Measurements from ENCODE around the gene NEK1. TPM values are rescaled to one million over a fixed set of nuclear protein-coding genes. Genes with fewer than 3 reads are reported as not detected.
"Not testable (repeated sequence)": the region's sequence is repeated elsewhere in the genome, so short reads cannot be mapped to it uniquely, and the experiment has no call there.

Gene NEK1
- total RNA-seq, 4 donors from 2014 or later, result 18.8 to 33.8 (median 25.0) TPM

DNA sequence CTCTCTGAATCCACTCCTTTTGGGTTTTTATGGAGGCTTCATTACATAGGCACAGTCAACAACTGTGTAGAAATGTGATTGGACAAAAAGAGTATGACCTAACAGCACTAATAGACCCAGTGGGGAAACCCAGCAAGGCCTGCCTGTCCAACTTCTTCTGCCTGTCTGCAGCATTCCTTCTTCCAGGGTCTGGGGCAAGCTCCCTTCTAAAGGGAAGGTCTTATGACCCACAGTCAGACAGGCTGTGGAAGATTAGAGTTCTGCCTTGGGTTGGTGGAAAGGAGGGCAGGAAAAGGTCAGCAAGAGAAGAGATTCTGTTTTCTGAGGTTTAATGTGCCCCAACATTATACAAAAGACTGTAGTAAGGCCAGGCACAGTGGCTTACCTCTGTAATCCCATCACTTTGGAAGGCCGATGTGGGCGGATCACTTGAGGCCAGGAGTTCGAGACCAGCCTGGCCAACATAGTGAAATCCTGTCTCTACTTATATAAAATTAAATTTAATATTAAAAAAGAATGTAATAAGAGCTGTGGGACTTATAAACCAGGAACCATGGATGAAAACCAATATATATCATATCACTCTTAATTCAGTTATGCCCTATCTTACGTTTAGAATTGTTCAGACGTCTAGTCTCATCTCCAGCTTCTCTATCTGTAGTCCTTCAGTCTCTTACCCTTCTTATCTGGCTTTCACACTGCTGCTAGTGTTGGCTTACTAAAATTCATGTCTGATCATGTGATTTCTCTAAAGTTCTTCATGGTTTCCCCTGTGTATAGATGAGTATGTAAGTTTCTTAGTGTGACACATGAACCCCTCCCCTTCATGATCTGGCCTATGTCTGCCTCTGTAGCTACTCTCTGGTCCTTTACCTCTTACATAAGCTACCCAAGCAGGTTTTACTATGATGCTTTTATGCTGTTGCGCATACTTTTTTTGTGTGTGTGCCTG, 14.2 kb upstream of the NEK1 start:
- Histone ChIP-seq H3K27me3 (no peaks in the 10 kb centered on the region), H3K27ac (no peak overlapping the region), H3K36me3 (no peaks in the 10 kb centered on the region), H3K9me3 (no peaks in the 10 kb centered on the region), H3K4me3 (no peak overlapping the region), H3K4me1 (peaks cover 0 to 3% of the 10 kb centered on the region in 2 donors)
- intact Hi-C loops (cut with DNase I; ENCODE audit: low total_unique reads), result no loop called here
- TF ChIP-seq, protein P1, sequence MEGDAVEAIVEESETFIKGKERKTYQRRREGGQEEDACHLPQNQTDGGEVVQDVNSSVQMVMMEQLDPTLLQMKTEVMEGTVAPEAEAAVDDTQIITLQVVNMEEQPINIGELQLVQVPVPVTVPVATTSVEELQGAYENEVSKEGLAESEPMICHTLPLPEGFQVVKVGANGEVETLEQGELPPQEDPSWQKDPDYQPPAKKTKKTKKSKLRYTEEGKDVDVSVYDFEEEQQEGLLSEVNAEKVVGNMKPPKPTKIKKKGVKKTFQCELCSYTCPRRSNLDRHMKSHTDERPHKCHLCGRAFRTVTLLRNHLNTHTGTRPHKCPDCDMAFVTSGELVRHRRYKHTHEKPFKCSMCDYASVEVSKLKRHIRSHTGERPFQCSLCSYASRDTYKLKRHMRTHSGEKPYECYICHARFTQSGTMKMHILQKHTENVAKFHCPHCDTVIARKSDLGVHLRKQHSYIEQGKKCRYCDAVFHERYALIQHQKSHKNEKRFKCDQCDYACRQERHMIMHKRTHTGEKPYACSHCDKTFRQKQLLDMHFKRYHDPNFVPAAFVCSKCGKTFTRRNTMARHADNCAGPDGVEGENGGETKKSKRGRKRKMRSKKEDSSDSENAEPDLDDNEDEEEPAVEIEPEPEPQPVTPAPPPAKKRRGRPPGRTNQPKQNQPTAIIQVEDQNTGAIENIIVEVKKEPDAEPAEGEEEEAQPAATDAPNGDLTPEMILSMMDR (IDR thresholded peaks at IDR 0.05), result no peak
- TF ChIP-seq POLR2A (IDR thresholded peaks at IDR 0.05), result no peak
- no peak for DNase-seq

- intact Hi-C loops (cut with DNase I; ENCODE audit: low total_unique reads), result no loop called here
- no peak for DNase-seq
- H3K4me1 ChIP-seq, result peaks cover 0 to 8% of the 10 kb centered on the region in 2 donors
- no peaks in the 10 kb centered on the region for H3K27me3 ChIP-seq
- TF ChIP-seq, protein P1 (IDR thresholded peaks at IDR 0.05), result no peak
- no peak for TF ChIP-seq POLR2A (IDR thresholded peaks at IDR 0.05)
- no peaks in the 10 kb centered on the region for H3K9me3 ChIP-seq
- H3K4me3 ChIP-seq, result no peak overlapping the region
- H3K36me3 ChIP-seq, result no peaks in the 10 kb centered on the region
- H3K27ac ChIP-seq, result no peak overlapping the region
Observed at GRCh38 chr4:169625886-169626285, 13.5 kb upstream of the NEK1 start.

DNA sequence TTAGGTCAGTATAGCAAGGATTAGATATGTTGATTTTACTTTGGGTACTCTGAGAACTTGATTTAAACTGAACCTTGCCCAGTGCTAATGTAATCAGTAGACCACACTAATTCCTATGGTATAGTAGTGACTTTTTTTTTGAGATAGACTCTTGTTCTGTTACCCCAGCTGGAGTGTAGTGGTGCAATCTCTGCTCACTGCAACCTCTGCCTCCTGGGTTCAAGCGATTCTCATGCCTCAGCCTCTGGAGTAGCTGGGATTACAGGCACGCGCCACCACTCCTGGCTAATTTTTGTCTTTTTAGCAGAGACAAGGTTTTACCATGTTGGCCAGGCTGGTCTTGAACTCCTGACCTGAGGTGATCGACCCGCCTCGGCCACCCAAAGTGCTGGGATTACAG, 11.6 kb upstream of the NEK1 start:
- H3K4me3 ChIP-seq; H3K4me1 ChIP-seq; H3K27me3 ChIP-seq; intact Hi-C loops (cut with DNase I; ENCODE audit: low total_unique reads); H3K36me3 ChIP-seq; H3K9me3 ChIP-seq; H3K27ac ChIP-seq; DNase-seq: not testable (repeated sequence)

DNA sequence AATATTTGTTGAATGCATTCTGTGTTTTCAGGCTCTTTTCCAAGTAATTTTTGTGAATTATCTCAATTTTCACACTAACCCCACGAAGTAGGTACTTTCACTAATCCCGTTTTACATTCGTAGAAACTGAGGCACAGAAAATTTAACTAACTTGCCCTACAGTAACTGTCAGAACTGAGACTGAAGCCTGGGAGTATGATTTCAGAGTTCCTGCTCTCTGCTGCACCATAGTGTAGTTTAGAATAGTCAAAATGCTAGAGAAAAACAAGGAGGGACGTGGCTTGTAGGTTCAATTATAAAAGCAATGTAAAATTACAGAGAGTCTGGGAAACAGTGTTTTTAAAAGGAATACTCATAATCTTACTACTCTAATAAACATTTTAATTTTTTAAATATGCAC, 10.2 kb upstream of the NEK1 start:
- TF ChIP-seq, protein P1 (IDR thresholded peaks at IDR 0.05), result no peak
- TF ChIP-seq POLR2A (IDR thresholded peaks at IDR 0.05), result no peak
- no peak for DNase-seq
- intact Hi-C loops (cut with DNase I; ENCODE audit: low total_unique reads), result no loop called here
- Histone ChIP-seq H3K4me3 (no peak overlapping the region), H3K4me1 (peaks cover 0 to 8% of the 10 kb centered on the region in 2 donors), H3K9me3 (no peaks in the 10 kb centered on the region), H3K36me3 (no peaks in the 10 kb centered on the region), H3K27ac (peak overlapping the region in 1 of 2 donors; percentile 43), H3K27me3 (no peaks in the 10 kb centered on the region)

- Histone ChIP-seq H3K4me1 (peaks cover 0 to 8% of the 10 kb centered on the region in 2 donors), H3K27me3 (no peaks in the 10 kb centered on the region), H3K36me3 (no peaks in the 10 kb centered on the region), H3K9me3 (no peaks in the 10 kb centered on the region), H3K4me3 (peak overlapping the region; percentile 67 to 88), H3K27ac (peak overlapping the region in 1 of 2 donors; percentile 96)
- TF ChIP-seq, protein P1 (IDR thresholded peaks at IDR 0.05), result no peak
- TF ChIP-seq POLR2A (IDR thresholded peaks at IDR 0.05), result no peak
- intact Hi-C loops (cut with DNase I; ENCODE audit: low total_unique reads), result no loop called here
- no peak for DNase-seq
Observed at GRCh38 chr4:169621731-169622492, 9.5 kb upstream of the NEK1 start.

Measured in uterus (tissue), 4 donors.